ENCODE data around the gene FGD3.

Gene FGD3

DNA sequence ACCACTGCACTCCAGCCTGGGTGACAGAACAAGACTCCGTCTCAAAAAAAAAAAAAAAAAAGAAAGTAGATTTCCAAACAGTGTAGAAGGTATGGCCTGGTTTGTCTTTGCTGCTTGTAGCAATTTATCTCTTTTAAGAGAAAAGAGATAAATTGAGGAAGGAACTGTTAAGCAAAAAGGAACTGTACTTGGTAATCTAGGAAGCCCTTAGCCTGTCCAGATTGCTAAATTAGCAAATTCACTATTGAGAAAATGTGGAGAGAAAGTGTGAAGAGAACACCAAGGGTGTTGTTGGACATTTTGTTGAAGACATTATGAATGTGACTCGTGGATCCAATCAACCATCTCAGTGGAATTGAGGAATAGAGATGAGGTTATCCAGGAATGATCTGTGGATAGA, 98.2 kb downstream of the FGD3 start:
- TF ChIP-seq, protein P1, sequence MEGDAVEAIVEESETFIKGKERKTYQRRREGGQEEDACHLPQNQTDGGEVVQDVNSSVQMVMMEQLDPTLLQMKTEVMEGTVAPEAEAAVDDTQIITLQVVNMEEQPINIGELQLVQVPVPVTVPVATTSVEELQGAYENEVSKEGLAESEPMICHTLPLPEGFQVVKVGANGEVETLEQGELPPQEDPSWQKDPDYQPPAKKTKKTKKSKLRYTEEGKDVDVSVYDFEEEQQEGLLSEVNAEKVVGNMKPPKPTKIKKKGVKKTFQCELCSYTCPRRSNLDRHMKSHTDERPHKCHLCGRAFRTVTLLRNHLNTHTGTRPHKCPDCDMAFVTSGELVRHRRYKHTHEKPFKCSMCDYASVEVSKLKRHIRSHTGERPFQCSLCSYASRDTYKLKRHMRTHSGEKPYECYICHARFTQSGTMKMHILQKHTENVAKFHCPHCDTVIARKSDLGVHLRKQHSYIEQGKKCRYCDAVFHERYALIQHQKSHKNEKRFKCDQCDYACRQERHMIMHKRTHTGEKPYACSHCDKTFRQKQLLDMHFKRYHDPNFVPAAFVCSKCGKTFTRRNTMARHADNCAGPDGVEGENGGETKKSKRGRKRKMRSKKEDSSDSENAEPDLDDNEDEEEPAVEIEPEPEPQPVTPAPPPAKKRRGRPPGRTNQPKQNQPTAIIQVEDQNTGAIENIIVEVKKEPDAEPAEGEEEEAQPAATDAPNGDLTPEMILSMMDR (conservative IDR thresholded peaks at IDR 0.05; ENCODE audit: low read depth, low read length) = no peak
- DNase-seq (ENCODE audit: low read depth) = no peak
- no peak overlapping the region for H3K4me3 ChIP-seq (ENCODE audit: low read length)

DNA sequence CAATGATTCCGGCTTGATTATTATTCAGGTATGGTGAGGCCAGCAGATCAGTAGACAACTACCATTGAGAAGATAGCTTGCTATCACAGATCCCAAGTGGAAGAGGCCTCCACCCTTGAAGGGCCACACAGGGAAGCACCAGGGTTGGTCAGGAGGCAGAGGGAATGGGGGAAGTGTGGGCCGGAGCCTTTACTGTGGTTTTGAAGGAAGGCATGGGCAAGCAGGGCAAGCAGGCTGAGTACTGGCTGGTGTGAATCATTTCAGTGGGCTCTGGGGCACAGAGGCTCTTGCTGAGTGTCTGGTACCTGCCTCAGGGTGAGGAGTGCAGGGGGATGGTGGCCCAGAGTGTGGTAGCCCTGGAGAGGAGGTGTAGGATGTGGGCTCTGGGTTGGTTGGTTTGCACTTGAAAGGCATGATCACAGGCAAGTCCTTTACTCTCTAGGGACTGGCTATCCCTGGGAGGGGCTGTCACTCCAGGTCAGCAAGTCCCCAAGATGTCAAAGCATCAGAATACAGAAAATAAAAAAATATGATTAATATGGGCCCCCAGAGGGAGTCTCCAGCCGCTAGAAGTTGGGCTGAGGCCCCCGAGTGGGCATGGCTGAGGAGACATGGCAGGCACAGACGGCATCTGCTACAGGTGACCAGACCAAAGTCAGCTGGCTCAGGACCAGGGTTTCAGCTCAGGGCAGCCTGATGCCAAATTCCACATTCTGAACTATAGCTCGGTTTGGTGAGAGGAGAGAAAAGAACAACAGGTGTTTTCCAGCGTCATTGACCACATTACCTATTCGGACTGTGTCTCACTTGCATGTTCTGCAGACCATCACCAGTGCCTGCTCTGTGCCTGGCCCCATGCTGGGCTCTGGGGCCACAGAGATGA, 101.5 kb downstream of the FGD3 start:
- no peak for DNase-seq (ENCODE audit: low read depth)
- TF ChIP-seq, protein P1 (conservative IDR thresholded peaks at IDR 0.05; ENCODE audit: low read depth, low read length) = no peak
- H3K4me3 ChIP-seq (ENCODE audit: low read length) = no peak overlapping the region

DNA sequence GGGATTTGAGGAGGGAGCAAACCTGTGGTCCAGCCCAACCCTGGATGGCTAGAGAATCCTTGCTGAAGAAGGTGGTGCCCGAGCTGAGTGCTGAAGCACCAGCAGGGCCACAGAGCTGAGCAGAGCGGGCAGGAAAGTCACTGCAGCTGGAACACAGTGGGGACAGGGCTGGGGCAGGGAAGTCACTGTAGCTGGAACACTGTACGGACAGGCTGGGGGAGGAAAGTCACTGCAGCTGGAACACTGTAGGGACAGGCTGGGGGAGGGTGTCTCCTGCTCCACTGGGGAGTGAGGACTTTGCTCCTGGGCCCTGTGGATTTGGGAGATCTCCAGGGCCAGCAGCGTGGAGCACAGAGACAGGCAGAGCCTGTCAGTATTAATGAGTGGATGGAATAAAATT, 102.2 kb downstream of the FGD3 start:
- TF ChIP-seq, protein P1 (conservative IDR thresholded peaks at IDR 0.05; ENCODE audit: low read depth, low read length) = no peak
- DNase-seq (ENCODE audit: low read depth) = no peak
- no peak overlapping the region for H3K4me3 ChIP-seq (ENCODE audit: low read length)

DNA sequence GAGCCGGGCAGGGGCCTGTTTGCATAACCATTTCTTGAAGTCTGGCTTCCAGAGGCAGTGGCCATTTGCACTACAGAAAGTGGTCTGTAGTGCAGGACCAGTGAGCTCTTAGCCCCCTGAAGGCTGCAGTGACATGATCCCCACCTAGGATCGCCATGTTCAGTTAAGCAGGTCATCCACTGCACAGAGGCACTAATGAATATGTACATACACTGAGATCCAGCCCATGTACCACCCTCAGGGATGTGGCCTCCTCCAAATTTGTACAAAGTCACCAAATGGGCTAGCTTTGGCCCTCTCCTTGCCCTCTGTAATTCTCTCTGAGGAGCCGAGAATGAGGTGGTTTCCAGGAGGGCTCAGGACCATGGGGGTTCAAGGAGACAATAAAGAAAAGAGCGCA, 102.9 kb downstream of the FGD3 start:
- DNase-seq (ENCODE audit: low read depth) = no peak
- TF ChIP-seq, protein P1 (conservative IDR thresholded peaks at IDR 0.05; ENCODE audit: low read depth, low read length) = no peak

DNA sequence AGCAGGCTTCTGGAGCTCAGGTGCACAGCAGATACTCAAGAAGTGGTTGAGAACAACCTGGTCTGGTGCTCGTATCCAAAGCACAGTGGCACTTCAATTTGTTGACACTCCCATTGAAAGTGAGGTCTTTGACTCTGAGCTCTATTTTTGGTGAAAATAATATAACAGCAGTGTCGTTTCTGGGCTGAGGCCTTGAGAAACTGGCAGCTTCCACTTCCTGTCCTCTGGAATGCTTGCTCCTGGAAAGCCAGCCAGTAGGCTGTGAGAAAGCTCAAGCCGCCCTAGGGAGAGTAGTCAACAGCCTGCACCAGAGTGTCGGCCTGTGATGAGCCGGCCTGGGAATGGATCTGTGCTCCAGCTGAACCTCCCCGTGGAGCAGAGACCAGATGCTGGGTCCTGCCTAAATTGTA, 104.4 kb downstream of the FGD3 start:
- no peak for DNase-seq (ENCODE audit: low read depth)
- TF ChIP-seq, protein P1 (conservative IDR thresholded peaks at IDR 0.05; ENCODE audit: low read depth, low read length) = no peak
- no peak overlapping the region for H3K4me3 ChIP-seq (ENCODE audit: low read length)

More for the DNA sequence above, 102.9 kb downstream of the FGD3 start:
- H3K4me3 ChIP-seq (ENCODE audit: low read length) = no peak overlapping the region

DNA sequence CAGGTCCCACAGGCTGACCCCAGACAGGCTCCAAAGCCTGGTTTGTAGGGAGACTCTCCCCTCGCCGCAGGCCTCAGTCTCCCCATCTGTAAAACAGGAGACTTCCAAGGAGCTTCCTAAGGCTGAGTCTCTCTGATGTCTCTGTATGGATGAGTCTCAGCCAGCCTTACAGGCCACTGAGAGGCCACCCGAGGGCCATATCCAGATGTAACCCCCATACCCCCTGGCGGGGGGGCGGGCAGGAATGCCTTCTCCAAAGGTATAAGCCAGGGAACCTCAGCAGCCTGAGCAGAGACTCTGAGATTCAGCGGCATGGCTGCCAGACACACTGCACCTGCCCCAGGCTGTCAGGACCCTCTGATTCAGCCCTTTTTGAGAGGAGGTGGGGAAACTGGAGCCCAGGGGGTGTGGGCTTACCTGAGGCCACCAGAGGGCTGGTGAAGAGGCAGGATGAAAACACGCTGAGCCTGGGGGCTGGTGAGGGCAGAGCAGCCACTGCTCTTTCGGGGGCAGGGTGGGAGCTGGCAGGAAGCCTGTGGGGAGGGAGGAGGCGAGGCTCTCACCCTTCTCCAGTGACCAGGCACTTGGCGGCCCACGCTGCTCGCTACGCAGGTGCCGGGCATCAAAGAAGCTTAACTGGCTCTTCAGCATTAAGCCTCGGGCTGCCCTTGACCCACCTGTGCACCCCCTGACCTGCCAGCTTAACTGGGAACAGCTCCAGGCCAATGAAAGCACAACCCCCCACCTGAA, 105.6 kb downstream of the FGD3 start:
- no peak for DNase-seq (ENCODE audit: low read depth)
- H3K4me3 ChIP-seq (ENCODE audit: low read length) = no peak overlapping the region
- TF ChIP-seq, protein P1 (conservative IDR thresholded peaks at IDR 0.05; ENCODE audit: low read depth, low read length) = peak; percentile 21

All from retinal pigment epithelial cell (primary cell).